ENCODE results near the gene DEDD. TPM values are rescaled to one million over a fixed set of nuclear protein-coding genes. Genes with fewer than 3 reads are reported as not detected.

DEDD gene
- total RNA-seq, 1 experiment from 2014 or later = 44.7 TPM

DNA sequence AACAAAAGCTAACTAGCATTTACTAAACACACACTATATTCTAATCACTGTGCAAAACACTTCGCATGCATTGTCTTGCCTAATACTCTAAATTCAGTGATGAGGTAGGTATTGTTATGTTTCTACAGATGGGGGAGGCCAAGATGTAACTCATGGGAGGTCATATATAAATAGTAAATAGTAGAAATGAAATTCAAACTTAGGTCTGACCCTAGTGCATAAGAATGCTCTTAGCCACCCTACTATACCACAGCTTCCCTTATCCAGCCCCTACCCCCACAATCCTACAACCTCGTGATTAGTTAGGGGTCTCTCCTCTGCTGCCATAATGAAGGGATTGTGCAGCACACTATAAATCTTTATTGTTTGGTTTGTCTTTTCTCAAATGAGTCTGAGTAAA is 17.9 kb downstream of the DEDD start:
- Mint-ChIP-seq H3K4me1 (peaks cover 18 to 19% of the 10 kb centered on the region in 2 experiments), H3K4me3 (no peak overlapping the region), H3K27me3 (ENCODE audit: low read depth) (no peaks in the 10 kb centered on the region), H3K9me3 (no peaks in the 10 kb centered on the region), H3K27ac (0 out of 7 replicates have a peak overlapping the region, but pooled peaks of 1 of the 3 experiments have one; percentile 1), H3K36me3 (ENCODE audit: insufficient read depth in 1 of 3, low read depth in 3 of 3) (peaks cover 0 to 6% (median under 1%) of the 10 kb centered on the region in 3 experiments; a peak in 6 of 7 replicates)
- Histone ChIP-seq H3K23me2 (ENCODE audit: insufficient read length, low read depth, low read length, poor library complexity, severe bottlenecking) (peaks cover 9% of the 10 kb centered on the region), H2BK15ac (ENCODE audit: low read depth, low read length) (no peak overlapping the region), H3T11ph (ENCODE audit: low read length) (no peak overlapping the region), H4K91ac (ENCODE audit: insufficient read length, low read depth, low read length) (no peak overlapping the region), H3K23ac (ENCODE audit: insufficient read length, low read depth, low read length) (no peak overlapping the region), H3K79me2 (ENCODE audit: insufficient read depth, low read length) (peaks cover 10% of the 10 kb centered on the region; the same call in 1 of the 2 replicates), H3K14ac (ENCODE audit: insufficient read depth, low read length) (no peak overlapping the region), H2AFZ (ENCODE audit: low read length) (no peak overlapping the region), H3K56ac (ENCODE audit: insufficient read length, low read depth, low read length) (no peak overlapping the region), H3K18ac (ENCODE audit: insufficient read length, low read depth, low read length) (no peak overlapping the region), H4K8ac (replicated peaks; ENCODE audit: insufficient read length, low read depth, low read length) (no peak overlapping the region), H3K79me1 (ENCODE audit: insufficient read depth, low read depth, low read length, poor library complexity, severe bottlenecking) (peaks cover 3% of the 10 kb centered on the region), H4K20me1 (ENCODE audit: control insufficient read depth, insufficient read depth, insufficient read length) (no peaks in the 10 kb centered on the region), H3K27ac (ENCODE audit: insufficient read length, low read depth, low read length) (no peak overlapping the region), H3K4ac (ENCODE audit: low read depth, low read length) (no peak overlapping the region), H3K4me2 (ENCODE audit: insufficient read depth, insufficient read length, low read length) (no peak overlapping the region), H2BK120ac (ENCODE audit: low read depth, low read length, poor library complexity, severe bottlenecking) (no peak overlapping the region), H4K5ac (ENCODE audit: insufficient read length, low read depth, low read length) (no peak overlapping the region), H2BK20ac (ENCODE audit: low read depth, low read length, poor library complexity, severe bottlenecking) (no peak overlapping the region), H3K4me1 (ENCODE audit: insufficient read depth, low read length) (peaks cover 5% of the 10 kb centered on the region; the same call in 1 of the 2 replicates), H2BK5ac (ENCODE audit: insufficient read length, low read length) (no peak overlapping the region), H3K9ac (ENCODE audit: extremely low read depth, insufficient read length, low read length) (no peak overlapping the region), H3K27me3 (ENCODE audit: insufficient read depth, low read length) (no peaks in the 10 kb centered on the region), H2AK5ac (ENCODE audit: insufficient read length, low read length) (no peak overlapping the region), H2BK12ac (ENCODE audit: insufficient read length, low read depth, low read length) (no peak overlapping the region), H3K9me3 (ENCODE audit: control insufficient read depth, low read depth, low read length) (no peaks in the 10 kb centered on the region)
- no CpG with 5 or more reads among the region's 2 CpGs for WGBS (ENCODE audit: extremely low coverage, insufficient read length, low lambda C conversion rate)
- TF ChIP-seq, protein P1, sequence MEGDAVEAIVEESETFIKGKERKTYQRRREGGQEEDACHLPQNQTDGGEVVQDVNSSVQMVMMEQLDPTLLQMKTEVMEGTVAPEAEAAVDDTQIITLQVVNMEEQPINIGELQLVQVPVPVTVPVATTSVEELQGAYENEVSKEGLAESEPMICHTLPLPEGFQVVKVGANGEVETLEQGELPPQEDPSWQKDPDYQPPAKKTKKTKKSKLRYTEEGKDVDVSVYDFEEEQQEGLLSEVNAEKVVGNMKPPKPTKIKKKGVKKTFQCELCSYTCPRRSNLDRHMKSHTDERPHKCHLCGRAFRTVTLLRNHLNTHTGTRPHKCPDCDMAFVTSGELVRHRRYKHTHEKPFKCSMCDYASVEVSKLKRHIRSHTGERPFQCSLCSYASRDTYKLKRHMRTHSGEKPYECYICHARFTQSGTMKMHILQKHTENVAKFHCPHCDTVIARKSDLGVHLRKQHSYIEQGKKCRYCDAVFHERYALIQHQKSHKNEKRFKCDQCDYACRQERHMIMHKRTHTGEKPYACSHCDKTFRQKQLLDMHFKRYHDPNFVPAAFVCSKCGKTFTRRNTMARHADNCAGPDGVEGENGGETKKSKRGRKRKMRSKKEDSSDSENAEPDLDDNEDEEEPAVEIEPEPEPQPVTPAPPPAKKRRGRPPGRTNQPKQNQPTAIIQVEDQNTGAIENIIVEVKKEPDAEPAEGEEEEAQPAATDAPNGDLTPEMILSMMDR (conservative IDR thresholded peaks at IDR 0.05) = no peak
- DNase-seq = no peak
